Ishikawa (cell line): ENCODE data around the gene IL12RB1.

Experiments used
- CEBPB ChIP-seq: IDR thresholded peaks from 2 replicates; pipeline ENCODE4 v1.6.1; 2012
- CREB1 ChIP-seq: IDR thresholded peaks from 2 replicates; pipeline ENCODE4 v1.6.1; 2012; ENCODE audit warnings: low read depth
- EGR1 ChIP-seq: IDR thresholded peaks from 2 replicates; pipeline ENCODE4 v1.6.1; 2012
- EP300 ChIP-seq: IDR thresholded peaks from 2 replicates; pipeline ENCODE4 v1.6.1; 2012; ENCODE audit warnings: borderline replicate concordance
- FOXM1 ChIP-seq: IDR thresholded peaks from 2 replicates; pipeline ENCODE4 v1.6.1; 2012; ENCODE audit warnings: low read depth, borderline replicate concordance
- NFIC ChIP-seq: IDR thresholded peaks from 2 replicates; pipeline ENCODE4 v1.6.1; 2012
- RAD21 ChIP-seq: IDR thresholded peaks from 2 replicates; pipeline ENCODE4 v1.6.1; 2012; ENCODE audit warnings: low read depth
- REST ChIP-seq: IDR thresholded peaks from 2 replicates; pipeline ENCODE4 v1.6.1; 2012; ENCODE audit warnings: low read depth, mild to moderate bottlenecking
- TAF1 ChIP-seq: IDR thresholded peaks from 2 replicates; pipeline ENCODE4 v1.6.1; 2012; ENCODE audit warnings: low read depth, mild to moderate bottlenecking
- TCF12 ChIP-seq: IDR thresholded peaks from 2 replicates; pipeline ENCODE4 v1.6.1; 2012; ENCODE audit warnings: low read depth
- TEAD4 ChIP-seq: IDR thresholded peaks from 2 replicates; pipeline ENCODE4 v1.6.1; 2012
- YY1 ChIP-seq: IDR thresholded peaks from 2 replicates; pipeline ENCODE4 v1.6.1; 2012; ENCODE audit warnings: low read depth
- ZBTB7A ChIP-seq: IDR thresholded peaks from 2 replicates; pipeline ENCODE4 v1.6.1; 2012; ENCODE audit warnings: low read depth
- TF ChIP-seq, protein P1 (sequence below): IDR thresholded peaks from 2 replicates; pipeline ENCODE4 v1.6.1; 2012
- TF ChIP-seq, protein P2 (sequence below): IDR thresholded peaks from 2 replicates; pipeline ENCODE4 v1.6.1; 2012

The IL12RB1 gene

DNA sequence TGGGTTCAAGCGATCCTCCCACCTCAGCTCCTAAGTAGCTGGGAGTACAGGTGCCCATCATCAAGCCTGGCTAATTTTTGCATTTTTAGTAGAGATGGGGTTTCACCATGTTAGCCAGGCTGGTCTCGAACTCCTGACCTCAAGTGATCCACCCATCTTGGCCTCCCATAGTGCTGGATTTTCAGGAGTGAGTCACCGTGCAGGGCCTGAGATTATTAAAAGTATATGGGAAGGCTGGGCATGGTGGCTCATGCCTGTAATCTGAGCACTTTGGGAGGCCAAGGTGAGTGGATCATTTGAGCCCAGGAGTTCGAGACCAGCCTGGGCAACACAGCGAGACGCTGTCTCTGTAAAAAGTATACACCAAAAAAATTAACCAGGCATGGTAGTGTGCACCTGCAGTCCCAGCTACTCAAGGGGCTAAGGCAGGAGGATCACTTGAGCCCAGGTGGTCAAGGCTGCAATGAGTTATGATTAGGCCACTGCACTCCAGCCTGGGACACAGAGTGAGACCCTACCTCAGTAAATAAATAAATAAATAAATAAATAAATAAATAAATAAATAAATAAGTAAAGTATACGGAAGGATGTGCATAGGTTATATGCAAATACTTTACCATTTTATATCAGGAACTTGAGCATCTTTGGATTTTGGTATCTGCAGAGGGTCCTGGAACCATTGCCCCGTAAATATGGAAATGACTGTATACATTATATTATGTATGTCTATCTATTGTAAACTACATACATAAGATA is 854 bp downstream of the IL12RB1 start:
- no peak for TF ChIP-seq CEBPB

DNA sequence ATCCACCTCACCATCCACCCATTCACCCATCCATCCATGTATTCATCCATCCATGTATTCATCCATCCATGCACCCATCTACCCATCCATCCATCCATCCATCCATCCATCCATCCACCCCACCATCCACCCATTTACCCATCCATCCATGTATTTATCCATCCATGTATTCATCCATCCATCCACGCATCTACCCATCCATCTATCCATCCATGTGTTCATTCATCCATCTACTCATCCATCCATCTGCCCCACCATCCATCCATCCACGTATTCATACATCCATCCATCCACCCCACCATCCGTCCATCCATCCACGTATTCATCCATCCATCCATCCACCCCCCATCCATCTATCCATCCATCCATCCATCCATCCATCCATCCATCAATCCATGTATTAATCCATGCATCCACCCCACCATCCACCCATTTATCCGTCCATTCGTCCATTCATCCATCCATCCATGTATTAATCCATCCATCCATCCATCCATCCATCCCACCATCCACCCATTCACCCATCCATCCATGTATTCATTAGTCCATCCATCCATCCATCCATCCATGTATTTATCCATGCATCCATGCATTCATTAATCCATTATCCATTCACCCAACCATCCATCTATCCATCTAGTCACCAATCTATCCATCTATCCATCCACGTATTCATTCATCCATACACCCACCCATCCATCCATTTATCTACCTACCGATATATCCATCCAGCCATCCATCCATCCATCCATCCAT is 2.6 kb downstream of the IL12RB1 start:
- TF ChIP-seq YY1 (no peak), RAD21 (no peak), REST (no peak), TCF12 (no peak), TAF1 (no peak), ZBTB7A (no peak), EP300 (no peak), CEBPB (no peak), NFIC (no peak), FOXM1 (no peak), TEAD4 (no peak), EGR1 (no peak), CREB1 (no peak)
- TF ChIP-seq, protein P1, sequence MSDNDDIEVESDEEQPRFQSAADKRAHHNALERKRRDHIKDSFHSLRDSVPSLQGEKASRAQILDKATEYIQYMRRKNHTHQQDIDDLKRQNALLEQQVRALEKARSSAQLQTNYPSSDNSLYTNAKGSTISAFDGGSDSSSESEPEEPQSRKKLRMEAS = no peak
- TF ChIP-seq, protein P2, sequence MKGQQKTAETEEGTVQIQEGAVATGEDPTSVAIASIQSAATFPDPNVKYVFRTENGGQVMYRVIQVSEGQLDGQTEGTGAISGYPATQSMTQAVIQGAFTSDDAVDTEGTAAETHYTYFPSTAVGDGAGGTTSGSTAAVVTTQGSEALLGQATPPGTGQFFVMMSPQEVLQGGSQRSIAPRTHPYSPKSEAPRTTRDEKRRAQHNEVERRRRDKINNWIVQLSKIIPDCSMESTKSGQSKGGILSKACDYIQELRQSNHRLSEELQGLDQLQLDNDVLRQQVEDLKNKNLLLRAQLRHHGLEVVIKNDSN = no peak

- TF ChIP-seq, protein P1 = no peak
- TF ChIP-seq EP300 (no peak), TCF12 (no peak), RAD21 (no peak), NFIC (no peak)
These were observed 12.5 kb downstream of the IL12RB1 start for GRCh38 chr19:18074192-18074591.

DNA sequence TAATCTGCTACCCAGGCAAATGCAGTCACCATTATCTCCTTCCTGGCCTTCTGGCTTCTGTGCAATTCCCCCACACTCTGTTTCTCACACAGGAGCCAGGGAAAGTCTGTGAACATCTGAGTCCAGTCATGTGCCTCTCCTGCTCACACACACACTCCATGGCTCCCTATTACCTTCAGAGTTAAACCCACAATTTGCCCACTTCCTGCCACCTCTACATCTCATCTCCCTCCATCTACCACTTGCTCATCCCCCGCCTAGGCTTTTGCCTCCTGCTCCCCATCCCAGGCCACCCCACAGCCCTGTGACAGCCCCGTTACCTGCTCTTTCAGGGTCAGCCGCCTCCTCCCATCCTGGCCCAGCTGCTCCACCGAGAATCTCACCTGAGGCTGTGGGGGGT is 13.5 kb downstream of the IL12RB1 start:
- TF ChIP-seq TCF12 (no peak), EGR1 (no peak), TAF1 (no peak)

DNA sequence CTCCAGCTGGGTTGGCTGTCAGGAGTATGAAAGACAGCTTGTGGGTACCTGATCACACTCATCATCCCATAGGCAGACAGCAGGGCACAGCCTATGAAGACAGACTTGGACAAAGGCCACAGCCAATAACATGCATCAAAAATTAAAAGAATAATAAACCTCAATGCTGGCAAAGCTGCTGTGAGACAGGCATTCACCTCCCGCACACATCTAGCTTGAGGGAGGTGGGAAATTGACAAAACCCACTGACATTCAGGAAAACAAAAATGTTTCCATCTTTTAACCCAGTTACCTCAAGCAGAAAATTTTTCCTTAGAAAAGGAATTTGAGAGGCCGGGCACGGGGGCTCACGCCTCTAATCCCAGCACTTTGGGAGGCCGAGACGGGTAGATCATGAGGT is 14.4 kb downstream of the IL12RB1 start:
- no peak for TF ChIP-seq NFIC
- no peak for TF ChIP-seq YY1
- no peak for TF ChIP-seq EP300
- no peak for TF ChIP-seq EGR1

GRCh38 chr19:18070181-18070580 is 16.6 kb downstream of the IL12RB1 start:
- TF ChIP-seq RAD21 (no peak), EP300 (no peak), EGR1 (no peak), CEBPB (no peak), TAF1 (no peak), TEAD4 (no peak), NFIC (no peak), ZBTB7A (no peak), CREB1 (no peak)
- TF ChIP-seq, protein P2 = no peak
- TF ChIP-seq, protein P1 = no peak

DNA sequence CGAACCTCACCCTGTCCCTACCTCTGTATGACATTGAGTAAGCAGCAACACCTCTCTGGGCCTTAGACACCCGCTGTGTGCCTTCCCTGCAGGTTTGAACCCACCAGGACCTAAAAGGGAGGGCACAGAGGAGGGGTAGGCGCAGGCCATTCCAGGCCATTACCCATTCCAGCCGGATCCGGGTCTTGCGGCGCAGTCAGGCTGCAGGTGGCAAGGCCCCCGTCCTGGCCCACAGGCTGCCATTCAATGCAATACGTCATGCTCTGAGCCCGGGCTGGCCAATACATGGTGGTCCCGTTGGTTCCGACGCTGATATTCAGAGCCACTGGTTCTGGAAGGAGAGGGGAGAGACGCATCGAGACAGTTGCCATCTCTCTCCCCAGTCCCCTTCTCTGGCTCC is 17.4 kb downstream of the IL12RB1 start:
- TF ChIP-seq CREB1 (no peak), EGR1 (no peak), ZBTB7A (no peak), YY1 (no peak), CEBPB (no peak)
- TF ChIP-seq, protein P2 = no peak
